Mucosa of descending colon (tissue), 3 donors: ENCODE data around the gene FAM53C. TPM values are rescaled to one million over a fixed set of nuclear protein-coding genes. Genes with fewer than 3 reads are reported as not detected.

Experiments
- ATAC-seq: fragments of 200-7000 bp; cut with Tn5 transposase; one replicate; pipeline ENCODE4 v1.9.1; 2020; ENCODE audit warnings: mild to moderate bottlenecking, moderate library complexity
- DNase-seq, 3 donors: peaks; one replicate each; pipeline ENCODE4 v3.0.0-alpha.2; 2020
- H3K36me3 ChIP-seq: fragments of 200-600 bp; one replicate; pipeline ENCODE4 v1.8.0; 2021; ENCODE audit warnings: low read depth, mild to moderate bottlenecking
- H3K4me1 ChIP-seq: fragments of 200-600 bp; one replicate; pipeline ENCODE4 v1.8.0; 2021; ENCODE audit warnings: low read depth, mild to moderate bottlenecking
- H3K4me3 ChIP-seq: fragments of 200-600 bp; one replicate; pipeline ENCODE4 v1.8.0; 2021; ENCODE audit warnings: mild to moderate bottlenecking
- H3K9me3 ChIP-seq: fragments of 200-600 bp; one replicate; pipeline ENCODE4 v1.8.0; 2021; ENCODE audit warnings: mild to moderate bottlenecking
- CTCF ChIP-seq: fragments of 200-600 bp; IDR thresholded peaks from one replicate; pipeline ENCODE4 v1.8.0; 2022; ENCODE audit warnings: antibody characterized with exemption, mild to moderate bottlenecking
- intact Hi-C, 2 donors: fragments of 100-400 bp; cut with DNase I in 1 of 2; cut with micrococcal nuclease in 1 of 2; formaldehyde crosslinking; loops; one replicate each; pipeline versions ENCODE4 v1.11.0 to v1.11.1; 2022; cut with DNase I, micrococcal nuclease
- total RNA-seq, 3 donors: library from RNA; stranded (reverse); fragmentation: NEBNext Ultra II Directional in 2 of 3; extraction: Animal tissue kit (Norgen Biotek cat#: 25700) in 2 of 3; gene quantifications; one replicate each; pipeline versions ENCODE4 v1.2.1 to v1.2.4, GENCODE V29; 2021 to 2023
- donor health status: DM: no; HTN: no; CAD: no; lungs with moderate emphysema.
- donor health status: DM: no; HTN: no; CAD: no.
- donor health status: DM: no; HTN: yes; CAD: no.

Gene FAM53C
- total RNA-seq, 3 donors from 2014 or later = 14.4 to 33.5 (median 14.5) TPM

GRCh38 chr5:138351517-138351916, 13.5 kb downstream of the FAM53C start:
- Histone ChIP-seq H3K9me3 (no peaks in the 10 kb centered on the region), H3K4me1 (peaks cover 18% of the 10 kb centered on the region), H3K36me3 (no peaks in the 10 kb centered on the region), H3K4me3 (no peak overlapping the region)
- no peak for TF ChIP-seq CTCF
- intact Hi-C loops = no loop called here
- ATAC-seq (no peak), DNase-seq (no peak)

- no peaks in the 10 kb centered on the region for H3K9me3 ChIP-seq
- intact Hi-C loops = no loop called here
- peak; percentile 96 for ATAC-seq
- peaks cover 18% of the 10 kb centered on the region for H3K4me1 ChIP-seq
- no peaks in the 10 kb centered on the region for H3K36me3 ChIP-seq
- peak; percentile 91 to 96 (median 92) for DNase-seq
- H3K4me3 ChIP-seq = peak within 1 kb of the TSS; percentile 96
- peak; percentile 100 for TF ChIP-seq CTCF
Observed at GRCh38 chr5:138352071-138352721, 14.1 kb downstream of the FAM53C start, which contains the start of gene KDM3B. TSS of gene KDM3B (plus strand) at chr5:138352685. CDS start at chr5:138352796, 111 bp downstream.

- H3K9me3 ChIP-seq = no peaks in the 10 kb centered on the region
- DNase-seq (peak; percentile 71 to 84 (median 81)), ATAC-seq (peak; percentile 72)
- intact Hi-C loops = no loop called here
- TF ChIP-seq CTCF = no peak
- peaks cover 18% of the 10 kb centered on the region for H3K4me1 ChIP-seq
- H3K36me3 ChIP-seq = no peaks in the 10 kb centered on the region
- peak overlapping the region; percentile 96 for H3K4me3 ChIP-seq
Observed at GRCh38 chr5:138352722-138353559, 14.9 kb downstream of the FAM53C start.

- intact Hi-C loops = no loop called here
- TF ChIP-seq CTCF = no peak
- Histone ChIP-seq H3K9me3 (no peaks in the 10 kb centered on the region), H3K36me3 (no peaks in the 10 kb centered on the region), H3K4me3 (peak overlapping the region; percentile 96), H3K4me1 (peaks cover 18% of the 10 kb centered on the region)
- DNase-seq (no peak), ATAC-seq (no peak)
Observed at GRCh38 chr5:138353560-138354080, 15.6 kb downstream of the FAM53C start.

- DNase-seq = no peak
- no peak for ATAC-seq
- Histone ChIP-seq H3K4me3 (no peak overlapping the region), H3K36me3 (no peaks in the 10 kb centered on the region), H3K9me3 (no peaks in the 10 kb centered on the region), H3K4me1 (peaks cover 18% of the 10 kb centered on the region)
- intact Hi-C loops = no loop called here
- no peak for TF ChIP-seq CTCF
Observed at GRCh38 chr5:138354387-138354786, 16.3 kb downstream of the FAM53C start.
